CD4-positive, alpha-beta T cell (primary cell): ENCODE data around the gene ATL1. TPM values are rescaled to one million over a fixed set of nuclear protein-coding genes. Genes with fewer than 3 reads are reported as not detected.

Experiments
- ATAC-seq: fragments of 200-7000 bp; cut with Tn5 transposase; one replicate; pipeline ENCODE4 v1.10.0; 2022; ENCODE audit warnings: mild to moderate bottlenecking; ENCODE audit not compliant: poor library complexity
- CTCF ChIA-PET: fragments of 350-600 bp; sonication (Branson Sonifier 250); formaldehyde crosslinking; loops from one replicate; lab custom pipeline; 2021; ENCODE audit warnings: antibody characterized with exemption, inconsistent platforms; lab: Charles Lee
- POLR2A ChIA-PET: fragments of 350-600 bp; sonication (Branson Sonifier 250); formaldehyde crosslinking; loops from one replicate; lab custom pipeline; 2021; ENCODE audit warnings: antibody characterized with exemption, inconsistent platforms; lab: Charles Lee
- DNase-seq, 14 experiments: peaks; one replicate each; pipeline ENCODE4 v3.0.0-alpha.2; 2013 to 2020; ENCODE audit warnings: mixed read lengths in 2 of 14
- H3K27ac ChIP-seq, 2 donors: one replicate each; pipeline versions ENCODE4 v1.5.1 to v1.7.0; 2013; ENCODE audit warnings: low read length in 2 of 2, low read depth in 1 of 2, mild to moderate bottlenecking in 1 of 2
- H3K27me3 ChIP-seq, 2 experiments: 1 replicate in 1 of 2; 2 replicates in 1 of 2; pipeline versions ENCODE4 v1.6.1 to v1.7.0; 2013; ENCODE audit warnings: low read length in 2 of 2, control low read depth in 1 of 2, mild to moderate bottlenecking in 1 of 2, moderate library complexity in 1 of 2; ENCODE audit not compliant: insufficient read depth in 2 of 2, control insufficient read depth in 1 of 2
- H3K36me3 ChIP-seq: one replicate; pipeline ENCODE4 v1.6.1; 2013; ENCODE audit warnings: low read length, control low read depth; ENCODE audit not compliant: insufficient read depth
- H3K4me1 ChIP-seq: one replicate; pipeline ENCODE4 v1.6.1; 2013; ENCODE audit warnings: low read length, control low read depth; ENCODE audit not compliant: insufficient read depth
- H3K4me3 ChIP-seq: one replicate; pipeline ENCODE4 v1.5.1; 2013; ENCODE audit warnings: mild to moderate bottlenecking, low read length, moderate library complexity
- H3K9me3 ChIP-seq, 2 experiments: 1 replicate in 1 of 2; 2 replicates in 1 of 2; pipeline versions ENCODE4 v1.6.1 to v1.7.0; 2013; ENCODE audit warnings: low read length in 2 of 2, mild to moderate bottlenecking in 2 of 2, control low read depth in 1 of 2, moderate library complexity in 1 of 2; ENCODE audit not compliant: control insufficient read depth in 1 of 2, insufficient read depth in 1 of 2
- H3K27ac Mint-ChIP-seq: one replicate; pipeline ENCODE4 v1.8.0; 2020; ENCODE audit warnings: mixed read lengths
- H3K27me3 Mint-ChIP-seq: one replicate; pipeline ENCODE4 v1.8.0; 2021; ENCODE audit warnings: mixed read lengths
- H3K36me3 Mint-ChIP-seq: one replicate; pipeline ENCODE4 v1.8.0; 2021; ENCODE audit warnings: low read depth, mixed read lengths
- H3K4me1 Mint-ChIP-seq: one replicate; pipeline ENCODE4 v1.8.0; 2021; ENCODE audit warnings: low read depth, mixed read lengths
- H3K4me3 Mint-ChIP-seq: one replicate; pipeline ENCODE4 v1.8.0; 2020; ENCODE audit warnings: mild to moderate bottlenecking, mixed read lengths
- H3K9me3 Mint-ChIP-seq: one replicate; pipeline ENCODE4 v1.8.0; 2020; ENCODE audit warnings: mixed read lengths
- CTCF ChIP-seq: fragments of 200-600 bp; IDR thresholded peaks from one replicate; pipeline ENCODE4 v1.8.0; 2022; ENCODE audit warnings: antibody characterized with exemption, mild to moderate bottlenecking
- intact Hi-C, 2 experiments: fragments of 100-400 bp; cut with DNase I in 1 of 2; cut with micrococcal nuclease in 1 of 2; formaldehyde crosslinking; loops; one replicate each; pipeline versions ENCODE4 v1.15.1 to v1.9.0; 2023 to 2025; cut with DNase I, micrococcal nuclease
- total RNA-seq, 174 experiments: library from RNA in 2 of 174; stranded (reverse) in 2 of 174; gene quantifications; one replicate each; pipeline ENCODE4 v1.2.3 and lab custom pipeline; 2021 to 2026

ATL1 gene
- total RNA-seq, 2 experiments from 2014 or later = 1.2 TPM

DNA sequence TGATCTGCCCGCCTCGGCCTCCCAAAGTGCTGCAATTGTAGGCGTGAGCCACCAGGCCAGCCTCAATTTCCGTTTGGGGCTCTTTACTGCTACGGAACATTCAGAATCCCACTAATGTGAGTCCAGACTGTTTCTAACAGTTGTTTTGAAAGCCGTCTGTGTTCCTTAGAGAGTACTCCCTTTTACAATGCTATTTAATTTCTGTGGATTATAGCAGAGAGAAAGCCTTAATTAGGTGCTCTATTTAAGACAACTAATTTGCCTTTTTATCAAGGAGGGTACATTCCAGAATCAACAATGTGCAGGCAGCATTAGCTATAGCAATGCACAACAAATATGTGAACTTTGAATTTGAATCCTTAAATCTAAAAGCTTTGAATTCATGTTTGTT, 110.9 kb downstream of the ATL1 start:
- Mint-ChIP-seq H3K36me3 (peaks cover 9% of the 10 kb centered on the region), H3K27me3 (no peaks in the 10 kb centered on the region), H3K4me1 (peaks cover 15% of the 10 kb centered on the region), H3K4me3 (no peak overlapping the region), H3K9me3 (no peaks in the 10 kb centered on the region), H3K27ac (no peak overlapping the region)
- POLR2A ChIA-PET = no interaction called here
- no peak for DNase-seq
- Histone ChIP-seq H3K27me3 (no peaks in the 10 kb centered on the region), H3K27ac (no peak overlapping the region), H3K4me1 (peaks cover 13% of the 10 kb centered on the region), H3K9me3 (no peaks in the 10 kb centered on the region), H3K36me3 (no peaks in the 10 kb centered on the region), H3K4me3 (no peak overlapping the region)
- CTCF ChIA-PET = no interaction called here
- intact Hi-C loops = no loop called here
- TF ChIP-seq CTCF = no peak
- ATAC-seq = no peak

DNA sequence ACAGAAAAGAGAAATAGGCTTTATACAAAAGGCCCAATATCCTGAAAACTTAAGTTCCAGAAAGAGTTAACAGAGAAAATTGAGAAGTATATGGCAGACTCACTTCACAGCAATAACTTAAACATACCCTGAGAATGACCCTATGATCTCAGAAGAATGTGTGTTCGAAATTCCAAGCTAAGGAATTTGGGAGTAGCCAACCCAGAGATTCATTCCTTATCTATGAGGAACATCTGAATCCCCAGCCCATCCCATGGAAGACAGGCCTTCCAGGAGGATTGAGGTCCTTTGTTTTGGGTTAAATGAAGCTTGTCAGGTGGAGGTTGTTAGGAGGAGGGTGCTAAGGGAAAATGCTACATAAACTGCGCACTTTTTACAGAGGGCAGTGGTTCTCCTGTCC, 115.7 kb downstream of the ATL1 start:
- ATAC-seq = no peak
- Histone ChIP-seq H3K4me3 (no peak overlapping the region), H3K9me3 (no peaks in the 10 kb centered on the region), H3K4me1 (no peaks in the 10 kb centered on the region), H3K27me3 (no peaks in the 10 kb centered on the region), H3K27ac (no peak overlapping the region), H3K36me3 (no peaks in the 10 kb centered on the region)
- peaks cover 10% of the 10 kb centered on the region for H3K4me1 Mint-ChIP-seq
- intact Hi-C loops = no loop called here
- peaks cover under 1% of the 10 kb centered on the region for H3K9me3 Mint-ChIP-seq
- no peak overlapping the region for H3K27ac Mint-ChIP-seq
- no peak for TF ChIP-seq CTCF
- CTCF ChIA-PET = no interaction called here
- H3K4me3 Mint-ChIP-seq = no peak overlapping the region
- POLR2A ChIA-PET = no interaction called here
- no peak for DNase-seq
- no peaks in the 10 kb centered on the region for H3K36me3 Mint-ChIP-seq
- no peaks in the 10 kb centered on the region for H3K27me3 Mint-ChIP-seq

GRCh38 chr14:50676814-50677516, 117.0 kb downstream of the ATL1 start:
- H3K4me1 Mint-ChIP-seq = peaks cover 10% of the 10 kb centered on the region
- Histone ChIP-seq H3K27ac (no peak overlapping the region), H3K4me1 (no peaks in the 10 kb centered on the region), H3K9me3 (no peaks in the 10 kb centered on the region), H3K27me3 (no peaks in the 10 kb centered on the region), H3K36me3 (no peaks in the 10 kb centered on the region), H3K4me3 (no peak overlapping the region)
- no peak for ATAC-seq
- H3K4me3 Mint-ChIP-seq = no peak overlapping the region
- H3K27me3 Mint-ChIP-seq = no peaks in the 10 kb centered on the region
- intact Hi-C loops = no loop called here
- peaks cover 4% of the 10 kb centered on the region for H3K9me3 Mint-ChIP-seq
- CTCF ChIA-PET = no interaction called here
- H3K36me3 Mint-ChIP-seq = no peaks in the 10 kb centered on the region
- TF ChIP-seq CTCF = no peak
- no peak overlapping the region for H3K27ac Mint-ChIP-seq
- DNase-seq = no peak
- POLR2A ChIA-PET = no interaction called here
